ENCODE measurements around the gene PTBP1. TPM values are rescaled to one million over a fixed set of nuclear protein-coding genes. Genes with fewer than 3 reads are reported as not detected.

The PTBP1 gene
- total and polyA plus RNA-seq, 2 donors (not counting 1 experiment from before 2014, with no cell fraction given): 137 to 309 TPM

DNA sequence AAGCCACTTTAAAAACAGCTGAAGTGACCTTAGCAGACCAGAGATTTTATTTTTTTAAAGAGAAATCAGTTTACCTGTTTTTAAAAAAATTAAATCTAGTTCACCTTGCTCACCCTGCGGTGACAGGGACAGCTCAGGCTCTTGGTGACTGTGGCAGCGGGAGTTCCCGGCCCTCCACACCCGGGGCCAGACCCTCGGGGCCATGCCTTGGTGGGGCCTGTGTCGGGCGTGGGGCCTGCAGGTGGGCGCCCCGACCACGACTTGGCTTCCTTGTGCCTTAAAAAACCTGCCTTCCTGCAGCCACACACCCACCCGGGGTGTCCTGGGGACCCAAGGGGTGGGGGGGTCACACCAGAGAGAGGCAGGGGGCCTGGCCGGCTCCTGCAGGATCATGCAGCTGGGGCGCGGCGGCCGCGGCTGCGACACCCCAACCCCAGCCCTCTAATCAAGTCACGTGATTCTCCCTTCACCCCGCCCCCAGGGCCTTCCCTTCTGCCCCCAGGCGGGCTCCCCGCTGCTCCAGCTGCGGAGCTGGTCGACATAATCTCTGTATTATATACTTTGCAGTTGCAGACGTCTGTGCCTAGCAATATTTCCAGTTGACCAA lies 13.7 kb downstream of the PTBP1 start:
- ChIA-PET CTCF (no interaction called here), POLR2A (interaction anchor here (0.5 kb wide), 1 partner anchor 9 kb away, joined by 7 read pairs; no protein-coding TSS in a partner anchor)
- Histone ChIP-seq H3K27me3 (replicated peaks in 1 of 4; ENCODE audit: control extremely low read depth in 1 of 4, control insufficient read depth in 3 of 4, insufficient read depth in 4 of 4, low read length in 3 of 4) (no peaks in the 10 kb centered on the region), H3K9ac (ENCODE audit: low read length) (no peak overlapping the region), H3K9me3 (ENCODE audit: control extremely low read depth in 1 of 3, control insufficient read depth in 2 of 3, insufficient read depth in 1 of 3, low read length in 2 of 3) (peaks cover 0 to 3% (median 0%) of the 10 kb centered on the region in 3 donors), H3K4me2 (replicated peaks; ENCODE audit: low read depth, low read length, poor library complexity, severe bottlenecking) (no peak overlapping the region), H3K4me1 (ENCODE audit: control insufficient read depth in 2 of 2, insufficient read depth in 2 of 2, low read length in 2 of 2) (no peaks in the 10 kb centered on the region), H2AFZ (ENCODE audit: insufficient read depth, low read depth, low read length, poor library complexity, severe bottlenecking) (no peak overlapping the region), H3K4me3 (ENCODE audit: control extremely low read depth in 1 of 5, extremely low read depth in 1 of 5, insufficient read depth in 1 of 5, low read depth in 2 of 5, low read length in 4 of 5) (no peak overlapping the region), H3K36me3 (replicated peaks in 1 of 2; ENCODE audit: control extremely low read depth in 1 of 2, control insufficient read depth in 1 of 2, extremely low read depth in 1 of 2, insufficient read depth in 2 of 2, low read length in 1 of 2) (peaks cover 6 to 61% of the 10 kb centered on the region in 2 experiments), H3K79me2 (ENCODE audit: control insufficient read depth, insufficient read depth, low read length) (peaks cover 22% of the 10 kb centered on the region), H3K27ac (ENCODE audit: low read length in 2 of 2) (no peak overlapping the region), H4K20me1 (ENCODE audit: control insufficient read depth, insufficient read depth, low read length, poor library complexity, severe bottlenecking) (peaks cover 66% of the 10 kb centered on the region)
- Mint-ChIP-seq H3K4me1 (no peaks in the 10 kb centered on the region), H3K9me3 (ENCODE audit: insufficient read depth) (no peaks in the 10 kb centered on the region), H3K27me3 (no peaks in the 10 kb centered on the region), H3K4me3 (no peak overlapping the region), H3K27ac (no peak overlapping the region)
- DNase-seq: no peak
- no peak for ATAC-seq (ENCODE audit: low read depth)
- intact Hi-C loops (cut with micrococcal nuclease): no loop called here
- WGBS (ENCODE audit: insufficient coverage): 94% methylated on average over 12 of the region's 25 CpGs
- TF ChIP-seq, protein P1, sequence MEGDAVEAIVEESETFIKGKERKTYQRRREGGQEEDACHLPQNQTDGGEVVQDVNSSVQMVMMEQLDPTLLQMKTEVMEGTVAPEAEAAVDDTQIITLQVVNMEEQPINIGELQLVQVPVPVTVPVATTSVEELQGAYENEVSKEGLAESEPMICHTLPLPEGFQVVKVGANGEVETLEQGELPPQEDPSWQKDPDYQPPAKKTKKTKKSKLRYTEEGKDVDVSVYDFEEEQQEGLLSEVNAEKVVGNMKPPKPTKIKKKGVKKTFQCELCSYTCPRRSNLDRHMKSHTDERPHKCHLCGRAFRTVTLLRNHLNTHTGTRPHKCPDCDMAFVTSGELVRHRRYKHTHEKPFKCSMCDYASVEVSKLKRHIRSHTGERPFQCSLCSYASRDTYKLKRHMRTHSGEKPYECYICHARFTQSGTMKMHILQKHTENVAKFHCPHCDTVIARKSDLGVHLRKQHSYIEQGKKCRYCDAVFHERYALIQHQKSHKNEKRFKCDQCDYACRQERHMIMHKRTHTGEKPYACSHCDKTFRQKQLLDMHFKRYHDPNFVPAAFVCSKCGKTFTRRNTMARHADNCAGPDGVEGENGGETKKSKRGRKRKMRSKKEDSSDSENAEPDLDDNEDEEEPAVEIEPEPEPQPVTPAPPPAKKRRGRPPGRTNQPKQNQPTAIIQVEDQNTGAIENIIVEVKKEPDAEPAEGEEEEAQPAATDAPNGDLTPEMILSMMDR (IDR thresholded peaks at IDR 0.05): no peak
- TF ChIP-seq EZH2 (IDR thresholded peaks at IDR 0.05; ENCODE audit: borderline replicate concordance, insufficient read depth, low read depth, low read length, poor library complexity, severe bottlenecking): no peak

GRCh38 chr19:811506-812048 lies 14.3 kb downstream of the PTBP1 start:
- Histone ChIP-seq H4K20me1 (ENCODE audit: control insufficient read depth, insufficient read depth, low read length, poor library complexity, severe bottlenecking) (peaks cover 61% of the 10 kb centered on the region), H3K79me2 (ENCODE audit: control insufficient read depth, insufficient read depth, low read length) (peaks cover 19% of the 10 kb centered on the region), H3K36me3 (replicated peaks in 1 of 2; ENCODE audit: control extremely low read depth in 1 of 2, control insufficient read depth in 1 of 2, extremely low read depth in 1 of 2, insufficient read depth in 2 of 2, low read length in 1 of 2) (peaks cover 6 to 59% of the 10 kb centered on the region in 2 experiments), H3K4me1 (ENCODE audit: control insufficient read depth in 2 of 2, insufficient read depth in 2 of 2, low read length in 2 of 2) (no peaks in the 10 kb centered on the region), H3K9ac (ENCODE audit: low read length) (no peak overlapping the region), H2AFZ (ENCODE audit: insufficient read depth, low read depth, low read length, poor library complexity, severe bottlenecking) (no peak overlapping the region), H3K4me2 (replicated peaks; ENCODE audit: low read depth, low read length, poor library complexity, severe bottlenecking) (no peak overlapping the region), H3K4me3 (ENCODE audit: control extremely low read depth in 1 of 5, extremely low read depth in 1 of 5, insufficient read depth in 1 of 5, low read depth in 2 of 5, low read length in 4 of 5) (no peak overlapping the region), H3K9me3 (ENCODE audit: control extremely low read depth in 1 of 3, control insufficient read depth in 2 of 3, insufficient read depth in 1 of 3, low read length in 2 of 3) (peaks cover 0 to 3% (median 0%) of the 10 kb centered on the region in 3 donors), H3K27ac (ENCODE audit: low read length in 2 of 2) (no peak overlapping the region), H3K27me3 (replicated peaks in 1 of 4; ENCODE audit: control extremely low read depth in 1 of 4, control insufficient read depth in 3 of 4, insufficient read depth in 4 of 4, low read length in 3 of 4) (no peaks in the 10 kb centered on the region)
- TF ChIP-seq, protein P1 (IDR thresholded peaks at IDR 0.05): no peak
- TF ChIP-seq EZH2 (IDR thresholded peaks at IDR 0.05; ENCODE audit: borderline replicate concordance, insufficient read depth, low read depth, low read length, poor library complexity, severe bottlenecking): no peak
- Mint-ChIP-seq H3K27ac (no peak overlapping the region), H3K27me3 (no peaks in the 10 kb centered on the region), H3K4me3 (no peak overlapping the region), H3K4me1 (no peaks in the 10 kb centered on the region), H3K9me3 (ENCODE audit: insufficient read depth) (no peaks in the 10 kb centered on the region)
- ChIA-PET POLR2A (interaction anchor here (0.5 kb wide), 1 partner anchor 10 kb away, joined by 7 read pairs; no protein-coding TSS in a partner anchor), CTCF (no interaction called here)
- ATAC-seq (ENCODE audit: low read depth) (no peak), DNase-seq (no peak)
- intact Hi-C loops (cut with micrococcal nuclease): no loop called here
- WGBS (ENCODE audit: insufficient coverage): 94% methylated on average over 15 of the region's 20 CpGs

All from B cell (primary cell).